COLO668 (cell line): ENCODE data around the gene RAPGEF5.

ENCODE experiments used
- DNase-seq: peaks from one replicate; lab custom pipeline; 2025; ENCODE audit not compliant: unreplicated experiment; lab: John Stamatoyannopoulos, UW

The RAPGEF5 gene

GRCh38 chr7:22317632-22318031 is 39.3 kb downstream of the RAPGEF5 start:
- DNase-seq: no peak

- no peak for DNase-seq
Observed at GRCh38 chr7:22316914-22317313, 40.0 kb downstream of the RAPGEF5 start.

DNA sequence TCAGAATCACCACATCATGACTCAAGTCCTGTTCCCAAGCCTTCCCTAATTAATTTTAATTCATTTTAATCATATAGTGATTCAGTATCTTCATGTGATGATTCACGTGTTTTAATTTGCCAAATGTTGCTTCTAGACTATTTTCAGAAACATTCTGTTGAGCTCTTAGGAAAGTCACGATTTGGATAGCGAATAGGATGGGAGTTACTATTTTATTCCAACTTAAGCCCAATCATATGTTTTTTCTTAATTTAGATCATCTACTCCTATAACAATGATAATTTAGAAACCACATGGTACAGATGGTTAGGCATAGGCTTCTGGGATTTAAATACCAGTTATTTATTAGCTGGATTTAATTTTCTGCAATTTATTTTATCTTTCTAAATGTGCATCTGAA is 49.1 kb downstream of the RAPGEF5 start:
- DNase-seq: no peak

DNA sequence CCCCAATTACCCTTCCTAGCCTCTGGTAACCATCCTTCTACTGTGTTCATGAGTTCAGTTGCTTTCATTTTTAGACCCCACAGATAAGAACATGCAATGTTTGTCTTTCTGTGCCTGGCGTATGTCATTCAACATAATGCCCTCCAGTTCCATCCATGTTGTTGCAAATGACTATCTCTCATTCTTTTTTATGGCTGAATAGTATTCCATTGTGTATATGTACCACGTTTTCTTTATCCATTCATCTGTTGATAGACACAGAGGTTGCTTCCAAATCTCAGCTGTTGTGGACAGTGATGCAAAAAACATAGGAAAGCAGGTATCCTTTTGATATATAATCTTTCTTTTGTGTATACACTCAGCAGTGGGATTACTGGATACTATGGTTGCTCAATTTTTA is 51.2 kb downstream of the RAPGEF5 start:
- DNase-seq: no peak

GRCh38 chr7:22302951-22303423 is 54.0 kb downstream of the RAPGEF5 start:
- no peak for DNase-seq

- no peak for DNase-seq
Observed at GRCh38 chr7:22302193-22302592, 54.8 kb downstream of the RAPGEF5 start.

DNA sequence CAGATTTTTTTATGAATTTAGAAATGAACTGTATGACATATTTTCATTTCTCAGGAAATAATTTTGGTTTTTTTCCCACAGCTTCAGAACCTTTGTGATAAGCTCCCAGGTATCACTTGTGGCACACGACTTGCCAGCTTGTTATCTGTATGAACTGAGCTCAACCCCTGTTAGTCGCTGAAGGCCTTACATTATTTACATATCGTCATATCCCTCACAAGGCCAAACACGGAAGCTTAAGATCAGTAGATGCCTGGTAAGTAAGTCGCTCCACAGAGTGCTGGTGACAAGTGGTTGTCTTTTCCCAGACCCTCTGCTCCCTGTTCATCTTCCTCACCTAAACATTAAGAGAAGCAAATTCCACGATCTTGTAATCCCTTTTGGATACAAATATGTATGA is 55.2 kb downstream of the RAPGEF5 start:
- no peak for DNase-seq

GRCh38 chr7:22300839-22301238 is 56.1 kb downstream of the RAPGEF5 start:
- no peak for DNase-seq

GRCh38 chr7:22296916-22297315 is 60.0 kb downstream of the RAPGEF5 start:
- DNase-seq: no peak

DNA sequence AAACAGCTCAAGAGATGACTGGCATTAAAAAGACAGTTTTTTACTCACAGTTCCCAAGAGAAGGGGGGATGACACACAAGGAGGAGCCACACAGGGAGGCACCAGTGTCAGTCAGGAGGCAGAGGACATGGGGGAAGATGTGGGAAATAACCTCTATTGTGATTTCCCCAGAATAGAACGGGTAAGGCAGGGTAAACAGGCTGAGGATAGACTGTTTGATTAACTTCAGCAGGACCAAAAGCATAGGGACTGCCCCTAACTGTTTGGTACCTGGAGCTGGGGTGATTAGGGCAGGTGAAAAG is 60.7 kb downstream of the RAPGEF5 start:
- DNase-seq: no peak

DNA sequence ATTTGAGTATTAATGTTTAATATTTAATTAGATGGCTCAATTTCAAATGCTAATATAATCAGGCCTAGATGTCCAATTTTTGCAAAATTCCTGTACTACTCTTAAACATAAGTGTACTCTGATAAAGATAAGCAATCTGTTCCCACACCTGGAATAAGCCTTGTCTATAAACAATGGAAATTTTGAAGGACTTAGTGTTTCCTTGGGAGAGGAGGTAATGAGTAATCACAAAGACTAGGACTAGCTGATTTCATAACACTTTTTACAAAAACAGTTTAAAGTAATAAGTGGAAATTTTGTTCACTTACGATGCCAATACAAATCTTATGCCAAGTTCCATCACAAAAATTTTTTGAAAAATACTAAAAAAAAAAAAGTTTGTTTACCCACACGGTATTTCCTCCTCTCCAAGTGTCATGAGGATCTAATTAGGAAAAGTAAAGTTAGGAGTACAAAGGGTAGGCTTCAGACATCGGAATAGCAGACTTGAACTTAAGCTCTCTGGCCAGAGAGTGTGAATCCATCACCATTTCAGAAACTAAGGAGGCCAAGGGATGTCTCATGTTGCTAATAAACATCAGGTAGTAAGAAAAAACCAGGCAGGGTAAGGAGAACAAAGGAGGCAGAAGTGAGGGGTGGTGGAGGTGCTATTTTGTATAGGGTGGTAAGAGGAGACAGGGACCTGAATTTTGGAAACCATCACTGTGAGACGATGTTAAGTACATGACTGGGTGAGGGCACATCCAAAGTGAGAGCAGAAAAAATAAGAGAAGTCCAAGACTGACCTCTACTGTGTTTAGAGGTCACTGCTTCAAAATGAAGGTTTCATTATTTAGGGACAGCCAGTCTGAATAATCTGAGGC is 61.3 kb downstream of the RAPGEF5 start:
- no peak for DNase-seq

- DNase-seq: no peak
Observed at GRCh38 chr7:22292531-22292930, 64.4 kb downstream of the RAPGEF5 start.

- no peak for DNase-seq
Observed at GRCh38 chr7:22291977-22292376, 65.0 kb downstream of the RAPGEF5 start.

GRCh38 chr7:22288202-22288601 is 68.8 kb downstream of the RAPGEF5 start:
- no peak for DNase-seq

GRCh38 chr7:22287412-22287811 is 69.5 kb downstream of the RAPGEF5 start:
- DNase-seq: no peak

DNA sequence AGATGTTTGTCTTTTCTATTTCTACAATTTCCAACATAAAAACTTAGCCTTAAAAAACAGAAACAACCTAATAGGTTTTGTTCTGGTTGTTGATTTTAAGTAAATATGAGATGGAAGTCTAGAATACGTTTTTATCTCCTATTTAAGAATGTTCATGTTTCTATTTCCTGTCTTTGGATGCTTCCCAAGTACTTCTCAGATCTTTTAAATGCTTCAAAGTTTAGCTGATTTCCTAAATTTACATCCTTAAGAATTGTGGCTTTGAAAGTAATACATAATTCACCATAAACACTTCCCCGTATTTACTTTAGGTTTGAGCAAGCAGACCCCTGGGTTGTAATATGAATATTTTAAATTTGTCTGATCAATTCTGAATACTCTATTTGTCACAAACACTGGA is 70.5 kb downstream of the RAPGEF5 start:
- no peak for DNase-seq

DNA sequence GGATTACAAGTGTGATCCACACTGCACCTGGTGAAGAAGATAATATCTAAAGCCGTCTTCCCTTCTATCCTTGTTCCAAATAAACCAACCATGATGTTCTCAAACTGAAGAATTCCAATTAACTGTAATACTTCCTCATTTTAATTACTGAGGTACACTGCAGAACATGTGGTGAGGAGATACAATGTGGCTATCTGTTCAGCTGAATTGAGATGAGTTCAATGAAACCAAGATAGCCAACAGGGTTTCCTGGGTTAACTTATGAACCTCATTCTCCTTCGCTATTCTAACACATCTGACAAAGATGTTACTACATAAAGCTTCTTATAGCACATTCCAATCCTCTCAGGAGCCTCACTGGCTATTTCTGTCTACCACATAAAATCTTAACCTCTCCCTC is 75.5 kb downstream of the RAPGEF5 start:
- no peak for DNase-seq

GRCh38 chr7:22280031-22280430 is 76.9 kb downstream of the RAPGEF5 start:
- DNase-seq: no peak

- no peak for DNase-seq
Observed at GRCh38 chr7:22278660-22279059, 78.3 kb downstream of the RAPGEF5 start.

- no peak for DNase-seq
Observed at GRCh38 chr7:22277375-22277774, 79.6 kb downstream of the RAPGEF5 start.

DNA sequence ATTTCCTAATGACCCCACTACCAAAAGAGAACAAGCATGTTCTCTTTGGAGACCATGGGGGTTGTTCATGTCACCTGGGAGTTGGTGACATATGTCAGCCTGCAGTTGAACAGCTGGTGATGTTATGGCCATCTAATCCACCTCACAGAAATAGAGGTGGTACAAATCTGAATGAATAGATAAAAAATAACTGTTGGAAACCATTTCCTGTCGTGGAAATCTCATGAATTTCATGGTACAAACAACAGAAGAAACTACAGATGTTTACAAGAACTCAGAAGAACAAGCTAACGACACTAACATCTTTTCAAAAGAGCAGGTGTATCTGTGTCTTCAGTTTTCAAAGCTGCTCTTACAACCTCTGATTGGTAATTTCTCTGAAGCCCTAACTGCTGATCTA is 81.3 kb downstream of the RAPGEF5 start:
- no peak for DNase-seq

DNA sequence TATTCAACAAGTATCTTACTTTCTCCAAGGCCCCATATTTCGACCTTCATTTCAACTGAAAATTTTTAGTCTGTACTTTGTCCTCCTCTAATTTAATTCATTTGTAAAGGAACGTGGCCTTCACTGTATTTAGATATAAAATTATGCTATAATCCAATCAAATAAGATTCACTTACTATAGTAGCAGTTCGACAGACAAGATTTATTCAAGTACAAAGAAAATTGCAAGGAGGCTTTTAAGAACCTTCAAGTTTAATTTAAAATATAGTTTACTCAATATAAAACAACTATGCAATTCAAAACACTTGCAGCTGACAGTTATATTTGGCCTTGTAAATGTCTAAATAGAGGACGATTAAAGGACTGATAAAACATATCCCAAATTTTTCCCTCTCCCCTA is 85.6 kb downstream of the RAPGEF5 start:
- DNase-seq: no peak

- no peak for DNase-seq
Observed at GRCh38 chr7:22270371-22270770, 86.6 kb downstream of the RAPGEF5 start.
